PC-9 (cell line): ENCODE data around the gene PRDM7. TPM values are rescaled to one million over a fixed set of nuclear protein-coding genes. Genes with fewer than 3 reads are reported as not detected.
A peak's percentile ranks its signal among the peaks of the same experiment; 100 is the strongest.

Experiments used
- BruUV-seq: library from RNA; stranded (reverse); fragments of 400-500 nt; replicated peaks from 2 replicates; lab custom pipeline; 2021; lab: Mats Ljungman, UMichigan
- CTCF ChIA-PET: fragments of 300-600 bp; sonication (Branson Sonifier 250); formaldehyde crosslinking; loops from one replicate; lab custom pipeline; 2022; ENCODE audit warnings: antibody characterized with exemption; lab: Charles Lee
- POLR2A ChIA-PET: fragments of 300-600 bp; sonication (Branson Sonifier 250); formaldehyde crosslinking; loops from one replicate; lab custom pipeline; 2022; ENCODE audit warnings: antibody characterized with exemption; ENCODE audit not compliant: unreplicated experiment; lab: Charles Lee
- DNase-seq, 2 experiments: peaks; one replicate each; pipeline versions ENCODE4 v3.0.0 to v3.0.0-alpha.2; 2015 to 2022; ENCODE audit warnings: mixed read lengths in 1 of 2
- H2AFZ ChIP-seq: fragments of 200-600 bp; sonication (generic); 2 replicates; pipeline ENCODE4 v1.8.1; 2017; ENCODE audit warnings: antibody characterized with exemption
- H3F3A ChIP-seq: fragments of 200-600 bp; sonication (generic); 2 replicates; pipeline ENCODE4 v1.8.1; 2017; ENCODE audit warnings: antibody characterized with exemption, mild to moderate bottlenecking, low read depth; ENCODE audit not compliant: insufficient read depth
- H3K27ac ChIP-seq: fragments of 200-600 bp; sonication (generic); 2 replicates; pipeline ENCODE4 v1.6.1; 2016; ENCODE audit warnings: mixed run types
- H3K27me3 ChIP-seq: fragments of 200-600 bp; sonication (generic); 2 replicates; pipeline ENCODE4 v1.6.1; 2016; ENCODE audit warnings: low read depth, mixed run types; ENCODE audit not compliant: insufficient read depth
- H3K36me3 ChIP-seq: fragments of 200-600 bp; sonication (generic); 2 replicates; pipeline ENCODE4 v1.6.1; 2016; ENCODE audit warnings: low read depth, mixed run types
- H3K4me1 ChIP-seq: fragments of 200-600 bp; sonication (generic); replicated peaks from 2 replicates; pipeline ENCODE4 v1.6.1; 2016; ENCODE audit warnings: mixed run types; ENCODE audit not compliant: insufficient read depth
- H3K4me2 ChIP-seq: fragments of 200-600 bp; sonication (generic); 2 replicates; pipeline ENCODE4 v1.6.1; 2017; ENCODE audit warnings: mixed run types
- H3K4me3 ChIP-seq: fragments of 200-600 bp; sonication (generic); 2 replicates; pipeline ENCODE4 v1.6.1; 2016; ENCODE audit warnings: mixed run types
- H3K79me2 ChIP-seq: fragments of 200-600 bp; sonication (generic); 2 replicates; pipeline ENCODE4 v1.6.1; 2017; ENCODE audit warnings: low read depth, mixed run types
- H3K9me2 ChIP-seq: fragments of 200-600 bp; sonication (generic); 2 replicates; pipeline ENCODE4 v1.8.1; 2017; ENCODE audit warnings: mild to moderate bottlenecking; ENCODE audit not compliant: insufficient read depth
- H3K9me3 ChIP-seq: fragments of 200-600 bp; sonication (generic); 2 replicates; pipeline ENCODE4 v1.8.1; 2016; ENCODE audit warnings: low read depth; ENCODE audit not compliant: insufficient read depth
- H4K20me1 ChIP-seq: fragments of 200-600 bp; sonication (generic); 2 replicates; pipeline ENCODE4 v1.8.1; 2017; ENCODE audit not compliant: insufficient read depth
- CTCF ChIP-seq: fragments of 200-600 bp; sonication (generic); conservative IDR thresholded peaks from 2 replicates; pipeline ENCODE4 v1.6.1; 2017; ENCODE audit warnings: mixed run types, antibody characterized with exemption, mild to moderate bottlenecking, moderate library complexity
- EZH2 ChIP-seq: fragments of 200-600 bp; sonication (generic); IDR thresholded peaks from 2 replicates; pipeline ENCODE4 v1.8.0; 2017; ENCODE audit warnings: antibody characterized with exemption, low read depth
- intact Hi-C: fragments of 100-400 bp; cut with micrococcal nuclease; formaldehyde crosslinking; loops from one replicate; pipeline ENCODE4 v1.10.0; 2022; ENCODE audit not compliant: unreplicated experiment
- total RNA-seq: library from RNA; stranded (reverse); gene quantifications from 2 replicates; pipeline ENCODE4 v1.2.3, GENCODE V29; 2021

Gene PRDM7
- total RNA-seq, 1 experiment from 2014 or later = not detected

- TF ChIP-seq CTCF = no peak
- no peak for TF ChIP-seq EZH2
- Histone ChIP-seq H3K36me3 (no peaks in the 10 kb centered on the region), H3K9me2 (no peaks in the 10 kb centered on the region), H4K20me1 (no peaks in the 10 kb centered on the region; the same call in 1 of the 2 replicates), H3F3A (peaks cover 29% of the 10 kb centered on the region), H3K4me3 (peak overlapping the region; percentile 95), H3K4me1 (peaks cover 29% of the 10 kb centered on the region), H3K27me3 (no peaks in the 10 kb centered on the region), H3K27ac (peak overlapping the region; percentile 25), H3K79me2 (peaks cover 50% of the 10 kb centered on the region), H3K9me3 (no peaks in the 10 kb centered on the region), H2AFZ (peak overlapping the region; percentile 80; the same call in 1 of the 2 replicates), H3K4me2 (peak overlapping the region; percentile 98)
- DNase-seq = no peak
- CTCF ChIA-PET = interaction anchor here (0.6 kb wide), 2 partner anchors 60 to 150 kb away, joined by 3 to 7 read pairs; partner anchors contain the start of gene TCF25
- POLR2A ChIA-PET = interaction anchor here (0.5 kb wide), 2 partner anchors 100 to 133 kb away, joined by 3 read pairs; no protein-coding TSS in a partner anchor
- intact Hi-C loops = loop anchor here (2.0 to 5.0 kb wide), 3 partner anchors 22 to 321 kb away; partner anchors contain the start of genes MC1R and SPATA2L
- no TSS peak for BruUV-seq
Observed at GRCh38 chr16:90023078-90023447, 54.1 kb downstream of the PRDM7 start.

GRCh38 chr16:90022209-90023077 lies 54.7 kb downstream of the PRDM7 start:
- Histone ChIP-seq H4K20me1 (no peaks in the 10 kb centered on the region; the same call in 1 of the 2 replicates), H3K9me3 (no peaks in the 10 kb centered on the region), H3K36me3 (no peaks in the 10 kb centered on the region), H3F3A (peaks cover 35% of the 10 kb centered on the region), H3K79me2 (peaks cover 50% of the 10 kb centered on the region), H3K4me1 (peaks cover 29% of the 10 kb centered on the region), H3K4me2 (peak overlapping the region; percentile 98), H3K9me2 (no peaks in the 10 kb centered on the region), H2AFZ (peak overlapping the region; percentile 80), H3K4me3 (peak overlapping the region; percentile 95), H3K27me3 (no peaks in the 10 kb centered on the region), H3K27ac (peak overlapping the region; percentile 25)
- no TSS peak for BruUV-seq
- DNase-seq = peak; percentile 78 to 94
- ChIA-PET CTCF (no interaction called here), POLR2A (interaction anchor here (0.5 kb wide), 2 partner anchors 100 to 133 kb away, joined by 3 read pairs; no protein-coding TSS in a partner anchor)
- no peak for TF ChIP-seq EZH2
- no peak for TF ChIP-seq CTCF
- intact Hi-C loops = loop anchor here (2.0 to 5.0 kb wide), 3 partner anchors 22 to 320 kb away; partner anchors contain the start of genes MC1R and SPATA2L

- Histone ChIP-seq H3K27ac (peak overlapping the region; percentile 87), H4K20me1 (no peaks in the 10 kb centered on the region; the same call in 1 of the 2 replicates), H3K27me3 (no peaks in the 10 kb centered on the region), H3K36me3 (no peaks in the 10 kb centered on the region), H3K9me2 (no peaks in the 10 kb centered on the region), H3K4me1 (peaks cover 29% of the 10 kb centered on the region), H2AFZ (no peak overlapping the region), H3K4me3 (peak overlapping the region; percentile 86; the same call in 1 of the 2 replicates), H3K9me3 (no peaks in the 10 kb centered on the region), H3K79me2 (peaks cover 45% of the 10 kb centered on the region), H3F3A (peaks cover 36% of the 10 kb centered on the region), H3K4me2 (peak overlapping the region; percentile 98)
- no TSS peak for BruUV-seq
- DNase-seq = peak in 1 of 2 experiments; percentile 53
- CTCF ChIA-PET = interaction anchor here (0.7 to 1.1 kb wide), 2 partner anchors 21 to 98 kb away, joined by 3 to 4 read pairs; partner anchors contain the start of gene TUBB3
- TF ChIP-seq EZH2 (no peak), CTCF (no peak)
- intact Hi-C loops = loop anchor here (2.0 to 5.0 kb wide), 4 partner anchors 48 to 319 kb away; partner anchors contain the start of genes MC1R and SPATA2L
- POLR2A ChIA-PET = interaction anchor here (0.6 kb wide), 1 partner anchor 98 kb away, joined by 9 read pairs; no protein-coding TSS in a partner anchor
Observed at GRCh38 chr16:90020838-90021382, 56.2 kb downstream of the PRDM7 start.
